ENCODE results near the gene NEK7.

DNA sequence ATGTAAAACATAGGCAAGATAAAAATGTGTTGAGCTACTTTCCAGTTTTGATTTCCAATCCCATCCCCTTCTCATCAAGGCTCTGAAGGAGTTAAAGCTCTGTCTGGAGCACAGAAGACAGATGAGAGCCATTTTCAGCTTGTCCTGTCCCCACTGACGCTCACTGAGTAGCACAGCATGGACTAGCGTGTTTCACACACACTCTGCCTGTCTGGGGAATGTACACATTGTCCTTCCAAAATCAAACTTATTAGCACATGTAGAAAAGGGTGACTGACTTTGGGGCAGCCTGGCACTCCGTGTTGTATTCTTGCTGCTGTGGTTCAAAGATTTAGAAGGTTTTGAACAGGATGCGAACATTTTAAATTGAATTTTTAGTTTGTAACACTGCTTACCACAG lies 139.2 kb downstream of the NEK7 start:
- TF ChIP-seq, protein P1, sequence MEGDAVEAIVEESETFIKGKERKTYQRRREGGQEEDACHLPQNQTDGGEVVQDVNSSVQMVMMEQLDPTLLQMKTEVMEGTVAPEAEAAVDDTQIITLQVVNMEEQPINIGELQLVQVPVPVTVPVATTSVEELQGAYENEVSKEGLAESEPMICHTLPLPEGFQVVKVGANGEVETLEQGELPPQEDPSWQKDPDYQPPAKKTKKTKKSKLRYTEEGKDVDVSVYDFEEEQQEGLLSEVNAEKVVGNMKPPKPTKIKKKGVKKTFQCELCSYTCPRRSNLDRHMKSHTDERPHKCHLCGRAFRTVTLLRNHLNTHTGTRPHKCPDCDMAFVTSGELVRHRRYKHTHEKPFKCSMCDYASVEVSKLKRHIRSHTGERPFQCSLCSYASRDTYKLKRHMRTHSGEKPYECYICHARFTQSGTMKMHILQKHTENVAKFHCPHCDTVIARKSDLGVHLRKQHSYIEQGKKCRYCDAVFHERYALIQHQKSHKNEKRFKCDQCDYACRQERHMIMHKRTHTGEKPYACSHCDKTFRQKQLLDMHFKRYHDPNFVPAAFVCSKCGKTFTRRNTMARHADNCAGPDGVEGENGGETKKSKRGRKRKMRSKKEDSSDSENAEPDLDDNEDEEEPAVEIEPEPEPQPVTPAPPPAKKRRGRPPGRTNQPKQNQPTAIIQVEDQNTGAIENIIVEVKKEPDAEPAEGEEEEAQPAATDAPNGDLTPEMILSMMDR (optimal IDR thresholded peaks at IDR 0.05 in 1 of 3, IDR thresholded peaks at IDR 0.05 in 1 of 3, conservative IDR thresholded peaks at IDR 0.05 in 1 of 3; ENCODE audit: extremely low read depth in 1 of 3, insufficient read depth in 2 of 3, low read length in 3 of 3) = no peak
- TF ChIP-seq EZH2 (IDR thresholded peaks at IDR 0.05; ENCODE audit: low read length) = no peak

All from keratinocyte (primary cell).